Suppressor macrophage treated with lipopolysaccharide for 4 hours (primary cell): ENCODE measurements around the gene SLC25A5.
"Not testable (repeated sequence)": the region's sequence is repeated elsewhere in the genome, so short reads cannot be mapped to it uniquely, and the experiment has no call there.

Source experiments
- DNase-seq: peaks from one replicate; pipeline ENCODE4 v3.0.0-alpha.2; 2020

Gene SLC25A5

GRCh38 chrX:119467842-119468550, at the start of gene SLC25A5:
SLC25A5 (plus strand) TSS chrX:119468444; CDS start chrX:119468516, 72 bp downstream.
- DNase-seq = peak; percentile 89

GRCh38 chrX:119419146-119419545, 49.1 kb upstream of the SLC25A5 start:
- DNase-seq = no peak

GRCh38 chrX:119419898-119420297, 48.3 kb upstream of the SLC25A5 start:
- DNase-seq = no peak

GRCh38 chrX:119421016-119421705, 47.1 kb upstream of the SLC25A5 start:
- no peak for DNase-seq

GRCh38 chrX:119423631-119424030, 44.6 kb upstream of the SLC25A5 start:
- no peak for DNase-seq

- no peak for DNase-seq
Observed at GRCh38 chrX:119424999-119425398, 43.2 kb upstream of the SLC25A5 start.

GRCh38 chrX:119427024-119427794, 41.0 kb upstream of the SLC25A5 start:
- no peak for DNase-seq

GRCh38 chrX:119427795-119428185, 40.5 kb upstream of the SLC25A5 start:
- DNase-seq = no peak

GRCh38 chrX:119429471-119429870, 38.8 kb upstream of the SLC25A5 start:
- DNase-seq = no peak

GRCh38 chrX:119441295-119441694, 26.9 kb upstream of the SLC25A5 start:
- not testable (repeated sequence) for DNase-seq

GRCh38 chrX:119442286-119442685, 26.0 kb upstream of the SLC25A5 start:
- peak; percentile 42 for DNase-seq

GRCh38 chrX:119453202-119453601, 15.0 kb upstream of the SLC25A5 start:
- DNase-seq = no peak

- no peak for DNase-seq
Observed at GRCh38 chrX:119455264-119455663, 13.0 kb upstream of the SLC25A5 start.

- DNase-seq = no peak
Observed at GRCh38 chrX:119459181-119459580, 9.1 kb upstream of the SLC25A5 start.

- DNase-seq = no peak
Observed at GRCh38 chrX:119465555-119465954, 2.7 kb upstream of the SLC25A5 start.

- no peak for DNase-seq
Observed at GRCh38 chrX:119466970-119467369, 1.3 kb upstream of the SLC25A5 start.

GRCh38 chrX:119467433-119467832, 811 bp upstream of the SLC25A5 start:
- DNase-seq = no peak

- DNase-seq = peak; percentile 92
Observed at GRCh38 chrX:119468551-119469312, 488 bp downstream of the SLC25A5 start.

GRCh38 chrX:119469313-119469635, 1.0 kb downstream of the SLC25A5 start:
- DNase-seq = no peak

- DNase-seq = no peak
Observed at GRCh38 chrX:119474615-119475388, 6.6 kb downstream of the SLC25A5 start.

- DNase-seq = no peak
Observed at GRCh38 chrX:119475389-119476101, 7.3 kb downstream of the SLC25A5 start.

- DNase-seq = peak; percentile 75
Observed at GRCh38 chrX:119477812-119478232, 9.6 kb downstream of the SLC25A5 start.
